Fibroblast of the aortic adventitia (primary cell): ENCODE data around the gene SESN1. TPM values are rescaled to one million over a fixed set of nuclear protein-coding genes. Genes with fewer than 3 reads are reported as not detected.

Source experiments
- DNase-seq: peaks from one replicate; pipeline ENCODE4 v3.0.0-alpha.2; 2010; ENCODE audit warnings: low read depth
- H3K4me3 ChIP-seq: 2 replicates; pipeline ENCODE4 v1.5.1; 2011; ENCODE audit warnings: low read depth, mild to moderate bottlenecking, control low read depth, low read length, moderate library complexity
- CTCF ChIP-seq: IDR thresholded peaks from 2 replicates; pipeline ENCODE4 v1.5.1; 2011; ENCODE audit warnings: mild to moderate bottlenecking, low read length, control low read depth, inconsistent platforms; ENCODE audit not compliant: insufficient read depth
- total RNA-seq: library from RNA; depleted of rRNA; stranded (reverse); fragments of >200 nt; gene quantifications from 2 replicates; pipeline ENCODE4 v1.2.3, GENCODE V29; 2012; ENCODE audit warnings: low replicate concordance

SESN1 gene
- total RNA-seq, 1 donor = 22.7 TPM

GRCh38 chr6:109009962-109010704, 84.5 kb downstream of the SESN1 start:
- DNase-seq = no peak
- TF ChIP-seq CTCF = no peak
- H3K4me3 ChIP-seq = peak overlapping the region; percentile 87

DNA sequence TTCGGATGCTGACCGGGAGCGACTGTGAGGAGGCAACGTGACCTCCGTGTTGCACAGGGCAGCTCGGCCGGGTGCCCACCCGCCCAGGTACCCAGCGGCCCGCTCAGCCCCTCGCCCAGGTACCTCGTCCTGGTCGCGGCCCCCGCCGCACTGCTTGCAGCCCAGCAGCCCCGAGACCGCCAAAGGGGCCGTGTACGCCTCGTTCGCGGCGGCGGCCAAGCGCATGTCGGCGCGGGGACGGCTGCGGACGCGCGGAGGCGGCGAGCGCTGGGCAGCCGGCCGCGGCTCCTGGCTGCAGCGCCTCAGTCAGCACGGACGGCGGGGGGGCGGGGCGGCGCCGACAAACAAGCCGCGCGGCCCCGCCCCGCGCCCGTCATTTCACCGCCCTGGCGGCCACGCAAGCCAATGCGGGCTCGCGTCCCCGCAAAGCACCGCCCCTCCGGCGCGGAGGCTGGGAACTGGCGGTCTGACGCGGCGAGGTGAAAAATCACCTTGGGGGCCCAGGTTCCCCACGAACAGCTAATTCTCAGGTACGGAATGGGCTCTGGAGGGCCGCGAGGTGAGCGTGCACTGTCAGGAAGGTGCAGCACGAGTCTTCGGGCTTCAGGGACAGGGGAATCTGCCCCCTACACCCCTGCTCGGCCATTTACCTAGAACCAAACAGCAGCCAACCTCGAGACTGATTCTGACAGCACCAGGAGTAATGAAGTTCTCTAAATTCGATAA, 85.2 kb downstream of the SESN1 start:
- peak overlapping the region; percentile 87 for H3K4me3 ChIP-seq
- TF ChIP-seq CTCF = peak; percentile 24
- DNase-seq = peak; percentile 76

DNA sequence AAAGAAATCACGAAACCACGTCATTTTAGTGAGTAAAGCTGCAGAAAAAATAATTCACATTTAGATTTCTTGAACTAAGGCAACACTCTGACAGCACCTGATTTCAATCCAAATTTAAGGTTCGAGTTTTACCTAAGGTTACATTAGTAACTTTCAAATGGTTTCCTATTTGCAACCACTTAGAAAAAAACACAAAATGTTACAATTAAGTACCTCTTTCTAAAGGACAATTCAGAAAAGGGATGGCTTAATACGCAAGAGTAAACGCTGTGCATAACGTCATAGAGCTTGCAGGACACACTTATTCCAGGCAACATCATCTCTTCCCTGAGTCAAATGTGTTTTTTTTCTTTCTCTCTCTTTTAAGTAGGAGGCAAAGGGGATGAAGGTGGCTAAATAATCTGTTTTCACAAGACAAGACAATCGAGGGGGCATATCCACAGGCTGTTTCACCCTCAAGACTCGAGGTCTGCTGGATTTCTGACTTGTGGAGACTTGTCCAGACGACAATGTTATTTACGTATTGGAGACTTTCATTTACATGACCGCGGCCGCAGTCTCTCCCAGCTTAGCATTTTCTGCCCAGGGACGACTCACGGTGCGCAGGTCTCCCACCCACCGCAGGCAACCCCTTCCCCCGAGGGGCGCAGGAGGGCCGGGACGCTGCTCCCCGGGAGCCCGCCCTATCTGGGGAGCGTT, 86.0 kb downstream of the SESN1 start:
- no peak for TF ChIP-seq CTCF
- DNase-seq = peak; percentile 63
- peak overlapping the region; percentile 81 for H3K4me3 ChIP-seq

GRCh38 chr6:109008054-109008453, 86.6 kb downstream of the SESN1 start:
- DNase-seq = peak; percentile 19
- no peak for TF ChIP-seq CTCF
- H3K4me3 ChIP-seq = peak overlapping the region; percentile 81

DNA sequence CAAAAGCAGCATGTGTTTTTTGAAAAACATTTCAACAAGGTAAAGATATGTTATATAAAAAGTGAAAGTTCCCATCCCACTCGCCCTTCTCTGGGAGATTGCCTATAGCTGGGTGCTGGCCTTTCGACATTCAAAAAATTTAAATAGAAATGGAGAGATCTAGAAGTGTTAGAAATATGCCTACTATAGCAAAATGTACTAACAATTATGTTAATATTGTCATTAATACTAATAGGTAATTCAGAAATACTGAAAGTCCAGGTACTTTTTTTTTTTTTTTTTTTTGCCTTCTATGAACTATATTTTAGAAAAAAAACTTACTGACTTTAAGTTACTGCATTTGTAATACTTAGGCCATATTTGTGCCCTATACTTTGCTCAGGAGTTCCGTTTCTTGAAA, 87.1 kb downstream of the SESN1 start:
- H3K4me3 ChIP-seq = peak overlapping the region; percentile 81
- no peak for TF ChIP-seq CTCF
- DNase-seq = no peak

DNA sequence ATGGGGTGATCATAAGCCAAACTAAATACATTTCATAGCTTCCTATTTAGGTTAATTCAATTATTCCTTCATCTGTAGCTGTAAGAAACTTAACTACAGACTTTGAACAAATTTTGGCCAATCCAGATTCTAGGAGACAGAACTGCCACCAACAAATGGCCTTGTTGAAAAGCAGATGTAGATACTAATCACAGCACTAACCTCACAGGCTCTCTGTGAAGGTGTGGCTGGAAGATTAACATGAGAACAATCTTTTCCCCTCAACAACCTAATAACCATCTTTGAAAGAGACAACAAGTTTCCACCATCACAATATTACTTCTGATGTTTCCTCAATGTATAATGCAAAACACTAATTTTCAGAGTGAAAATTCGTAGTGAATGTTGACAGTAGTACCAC, 87.8 kb downstream of the SESN1 start:
- no peak for DNase-seq
- H3K4me3 ChIP-seq = no peak overlapping the region
- no peak for TF ChIP-seq CTCF
